ENCODE results near the gene ZNF543. TPM values are rescaled to one million over a fixed set of nuclear protein-coding genes. Genes with fewer than 3 reads are reported as not detected.

The ZNF543 gene
- total RNA-seq, 2 experiments from 2014 or later, result 4.0 to 4.3 TPM

DNA sequence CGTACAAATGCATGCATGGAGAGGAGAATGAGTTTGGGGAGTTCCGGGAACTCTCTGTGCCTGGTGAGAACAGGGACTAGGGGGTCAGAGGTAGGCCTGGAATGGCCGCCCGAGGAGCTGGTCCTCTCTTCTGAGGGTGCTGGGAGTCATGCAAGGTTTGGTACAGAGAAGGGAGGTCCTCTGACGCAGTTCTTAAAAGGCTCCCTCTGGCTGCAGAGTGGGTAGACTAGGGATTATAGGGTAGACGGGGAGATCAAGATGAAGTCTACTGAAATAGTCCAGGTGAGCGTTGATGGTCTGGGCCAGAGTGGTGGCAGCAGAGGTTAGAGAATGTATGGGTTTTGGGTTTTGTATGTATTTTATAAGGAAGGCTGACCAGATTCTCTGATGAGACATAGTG is 31.6 kb downstream of the ZNF543 start:
- H3K27me3 ChIP-seq (ENCODE audit: control insufficient read depth in 1 of 2, insufficient read depth in 2 of 2, low read length in 2 of 2), result no peaks in the 10 kb centered on the region
- DNase-seq, result no peak
- Mint-ChIP-seq H3K9me3 (peaks cover 19% of the 10 kb centered on the region), H3K27me3 (peaks cover 8% of the 10 kb centered on the region), H3K4me1 (ENCODE audit: low read depth) (peaks cover 35% of the 10 kb centered on the region), H3K4me3 (peak overlapping the region; percentile 93), H3K36me3 (ENCODE audit: low read depth) (peaks cover 67% of the 10 kb centered on the region), H3K27ac (peak overlapping the region; percentile 90)
- H3K9me3 ChIP-seq (ENCODE audit: control insufficient read depth in 1 of 2, insufficient read depth in 1 of 2, low read length in 2 of 2), result peaks cover 35 to 38% of the 10 kb centered on the region in 2 experiments
- ATAC-seq (ENCODE audit: poor library complexity), result no peak
- CTCF ChIA-PET, result no interaction called here
- no peak overlapping the region for H3K27ac ChIP-seq (ENCODE audit: low read depth in 1 of 2, low read length in 2 of 2)
- H3K4me3 ChIP-seq (ENCODE audit: low read length), result peak overlapping the region; percentile 97
- POLR2A ChIA-PET, result no interaction called here
- TF ChIP-seq, protein P1, sequence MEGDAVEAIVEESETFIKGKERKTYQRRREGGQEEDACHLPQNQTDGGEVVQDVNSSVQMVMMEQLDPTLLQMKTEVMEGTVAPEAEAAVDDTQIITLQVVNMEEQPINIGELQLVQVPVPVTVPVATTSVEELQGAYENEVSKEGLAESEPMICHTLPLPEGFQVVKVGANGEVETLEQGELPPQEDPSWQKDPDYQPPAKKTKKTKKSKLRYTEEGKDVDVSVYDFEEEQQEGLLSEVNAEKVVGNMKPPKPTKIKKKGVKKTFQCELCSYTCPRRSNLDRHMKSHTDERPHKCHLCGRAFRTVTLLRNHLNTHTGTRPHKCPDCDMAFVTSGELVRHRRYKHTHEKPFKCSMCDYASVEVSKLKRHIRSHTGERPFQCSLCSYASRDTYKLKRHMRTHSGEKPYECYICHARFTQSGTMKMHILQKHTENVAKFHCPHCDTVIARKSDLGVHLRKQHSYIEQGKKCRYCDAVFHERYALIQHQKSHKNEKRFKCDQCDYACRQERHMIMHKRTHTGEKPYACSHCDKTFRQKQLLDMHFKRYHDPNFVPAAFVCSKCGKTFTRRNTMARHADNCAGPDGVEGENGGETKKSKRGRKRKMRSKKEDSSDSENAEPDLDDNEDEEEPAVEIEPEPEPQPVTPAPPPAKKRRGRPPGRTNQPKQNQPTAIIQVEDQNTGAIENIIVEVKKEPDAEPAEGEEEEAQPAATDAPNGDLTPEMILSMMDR (IDR thresholded peaks at IDR 0.05), result no peak
- H3K4me1 ChIP-seq (ENCODE audit: insufficient read depth, low read length), result peaks cover 18% of the 10 kb centered on the region
- peaks cover 45% of the 10 kb centered on the region for H3K36me3 ChIP-seq (ENCODE audit: insufficient read depth, low read length)
- intact Hi-C loops (cut with DNase I, micrococcal nuclease), result loop anchor here (2.0 to 10.0 kb wide), 5 partner anchors 70 to 757 kb away; partner anchors contain the start of genes ZNF460 (in 2 of the 2), ZNF805 (in 2 of the 2) and ZNF71 (in 1 of the 2)

DNA sequence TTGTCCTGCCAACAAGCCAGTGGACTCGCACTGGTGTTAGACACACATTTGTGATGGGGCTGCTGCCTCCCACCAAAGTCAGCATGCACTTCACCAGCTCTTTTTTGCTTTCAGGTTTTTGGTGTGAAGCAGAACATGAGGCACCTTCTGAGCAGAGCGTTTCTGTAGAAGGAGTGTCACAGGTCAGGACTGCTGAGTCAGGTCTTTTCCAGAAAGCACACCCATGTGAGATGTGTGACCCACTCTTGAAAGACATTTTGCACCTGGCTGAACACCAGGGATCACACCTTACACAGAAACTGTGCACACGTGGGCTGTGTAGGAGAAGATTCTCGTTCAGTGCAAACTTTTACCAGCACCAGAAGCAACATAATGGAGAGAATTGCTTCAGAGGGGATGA is 35.6 kb downstream of the ZNF543 start:
- ChIA-PET POLR2A (no interaction called here), CTCF (no interaction called here)
- H3K36me3 Mint-ChIP-seq (ENCODE audit: low read depth), result peaks cover 89% of the 10 kb centered on the region
- Histone ChIP-seq H3K9me3 (ENCODE audit: control insufficient read depth in 1 of 2, insufficient read depth in 1 of 2, low read length in 2 of 2) (peaks cover 42 to 62% of the 10 kb centered on the region in 2 experiments), H3K27me3 (ENCODE audit: control insufficient read depth in 1 of 2, insufficient read depth in 2 of 2, low read length in 2 of 2) (no peaks in the 10 kb centered on the region), H3K4me1 (ENCODE audit: insufficient read depth, low read length) (peaks cover 14% of the 10 kb centered on the region), H3K27ac (ENCODE audit: low read depth in 1 of 2, low read length in 2 of 2) (no peak overlapping the region), H3K4me3 (ENCODE audit: low read length) (no peak overlapping the region), H3K36me3 (ENCODE audit: insufficient read depth, low read length) (peaks cover 54% of the 10 kb centered on the region)
- H3K27me3 Mint-ChIP-seq, result peaks cover 3% of the 10 kb centered on the region
- intact Hi-C loops (cut with DNase I, micrococcal nuclease), result loop anchor here in 1 of 2 experiments (10.0 kb wide), 1 partner anchor 761 kb away; the partner anchor contains the start of gene ZNF71
- no peak for ATAC-seq (ENCODE audit: poor library complexity)
- peak overlapping the region; percentile 51 for H3K4me3 Mint-ChIP-seq
- peaks cover 28% of the 10 kb centered on the region for H3K4me1 Mint-ChIP-seq (ENCODE audit: low read depth)
- TF ChIP-seq, protein P1 (IDR thresholded peaks at IDR 0.05), result no peak
- H3K27ac Mint-ChIP-seq, result no peak overlapping the region
- H3K9me3 Mint-ChIP-seq, result peaks cover 17% of the 10 kb centered on the region
- no peak for DNase-seq

DNA sequence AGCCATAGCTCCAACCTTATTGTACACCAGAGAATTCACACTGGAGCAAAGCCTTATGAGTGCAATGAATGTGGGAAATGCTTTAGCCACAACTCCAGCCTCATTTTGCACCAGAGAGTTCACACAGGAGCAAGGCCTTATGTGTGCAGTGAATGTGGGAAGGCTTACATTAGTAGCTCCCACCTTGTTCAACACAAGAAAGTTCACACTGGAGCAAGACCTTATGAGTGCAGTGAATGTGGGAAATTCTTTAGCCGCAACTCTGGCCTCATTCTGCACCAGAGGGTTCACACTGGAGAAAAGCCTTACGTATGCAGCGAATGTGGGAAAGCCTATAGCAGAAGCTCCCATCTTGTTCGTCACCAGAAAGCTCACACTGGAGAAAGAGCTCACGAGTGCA is 37.1 kb downstream of the ZNF543 start:
- intact Hi-C loops (cut with DNase I, micrococcal nuclease), result loop anchor here in 1 of 2 experiments (10.0 kb wide), 1 partner anchor 763 kb away; the partner anchor contains the start of gene ZNF71
- Mint-ChIP-seq H3K27me3 (no peaks in the 10 kb centered on the region), H3K27ac (no peak overlapping the region), H3K4me1 (ENCODE audit: low read depth) (peaks cover 13% of the 10 kb centered on the region), H3K36me3 (ENCODE audit: low read depth) (peaks cover 76% of the 10 kb centered on the region), H3K4me3 (no peak overlapping the region), H3K9me3 (peaks cover 16% of the 10 kb centered on the region)
- Histone ChIP-seq H3K27ac (ENCODE audit: low read depth in 1 of 2, low read length in 2 of 2) (no peak overlapping the region), H3K27me3 (ENCODE audit: control insufficient read depth in 1 of 2, insufficient read depth in 2 of 2, low read length in 2 of 2) (no peaks in the 10 kb centered on the region), H3K4me3 (ENCODE audit: low read length) (no peak overlapping the region), H3K9me3 (ENCODE audit: control insufficient read depth in 1 of 2, insufficient read depth in 1 of 2, low read length in 2 of 2) (peaks cover 47 to 62% of the 10 kb centered on the region in 2 experiments), H3K4me1 (ENCODE audit: insufficient read depth, low read length) (peaks cover 2% of the 10 kb centered on the region), H3K36me3 (ENCODE audit: insufficient read depth, low read length) (peaks cover 54% of the 10 kb centered on the region)
- POLR2A ChIA-PET, result no interaction called here
- DNase-seq (no peak), ATAC-seq (ENCODE audit: poor library complexity) (no peak)
- TF ChIP-seq, protein P1 (IDR thresholded peaks at IDR 0.05), result no peak
- CTCF ChIA-PET, result no interaction called here
